HUDEP-2 (cell line): ENCODE measurements around the gene CATSPERE.
"Not testable (repeated sequence)": the region's sequence is repeated elsewhere in the genome, so short reads cannot be mapped to it uniquely, and the experiment has no call there.

Source experiments
- DNase-seq, 76 experiments: peaks; one replicate each; lab custom pipeline; 2025; ENCODE audit not compliant: unreplicated experiment in 76 of 76; lab: John Stamatoyannopoulos, UW

The CATSPERE gene

GRCh38 chr1:244447552-244447951, 13.5 kb upstream of the CATSPERE start:
- no peak for DNase-seq

- no peak for DNase-seq
These were observed 12.6 kb upstream of the CATSPERE start for GRCh38 chr1:244448279-244449036.

GRCh38 chr1:244449936-244450508, 11.1 kb upstream of the CATSPERE start:
- no peak for DNase-seq

GRCh38 chr1:244450597-244451538, 10.2 kb upstream of the CATSPERE start:
- DNase-seq = peak in 51 of 76 experiments; percentile 4 to 70 (median 33)

- peak in 1 of 76 experiments; percentile 61 for DNase-seq
These were observed 9.5 kb upstream of the CATSPERE start, which contains the start of gene ADSS2 for GRCh38 chr1:244451539-244451950. ADSS2 (minus strand) TSS chr1:244451909; CDS start chr1:244451817, 92 bp downstream.

GRCh38 chr1:244451951-244452795, 8.9 kb upstream of the CATSPERE start:
- DNase-seq = peak in 75 of 76 experiments; percentile 69 to 99 (median 96)

- no peak for DNase-seq
These were observed 6.7 kb upstream of the CATSPERE start for GRCh38 chr1:244454412-244454811.

- peak in 2 of 76 experiments; percentile 6 to 39 for DNase-seq
These were observed 4.5 kb upstream of the CATSPERE start for GRCh38 chr1:244456586-244456985.

- DNase-seq = no peak
These were observed 2.3 kb upstream of the CATSPERE start for GRCh38 chr1:244458781-244459180.

GRCh38 chr1:244460197-244460596, 876 bp upstream of the CATSPERE start:
- DNase-seq = peak in 25 of 76 experiments; percentile 5 to 59 (median 27)

- DNase-seq = no peak
These were observed 5.7 kb downstream of the CATSPERE start for GRCh38 chr1:244466724-244467123.

GRCh38 chr1:244473059-244473605, 12.1 kb downstream of the CATSPERE start:
- no peak for DNase-seq

GRCh38 chr1:244484971-244485370, 23.9 kb downstream of the CATSPERE start:
- not testable (repeated sequence) for DNase-seq

- no peak for DNase-seq
These were observed 33.6 kb downstream of the CATSPERE start for GRCh38 chr1:244494653-244495052.

- DNase-seq = no peak
These were observed 35.1 kb downstream of the CATSPERE start for GRCh38 chr1:244496186-244496585.

- no peak for DNase-seq
These were observed 36.7 kb downstream of the CATSPERE start for GRCh38 chr1:244497805-244498204.

GRCh38 chr1:244499484-244499883, 38.4 kb downstream of the CATSPERE start:
- DNase-seq = not testable (repeated sequence)

GRCh38 chr1:244500515-244500914, 39.4 kb downstream of the CATSPERE start:
- DNase-seq = not testable (repeated sequence)

GRCh38 chr1:244502630-244503029, 41.6 kb downstream of the CATSPERE start:
- DNase-seq = no peak

GRCh38 chr1:244513493-244513892, 52.4 kb downstream of the CATSPERE start:
- no peak for DNase-seq
